Activated T-helper 1 cell treated with Interleukin-2 at 50 U/mL for 16 hours (primary cell): ENCODE results near the gene ARFRP1.
"Not testable (repeated sequence)": the region's sequence is repeated elsewhere in the genome, so short reads cannot be mapped to it uniquely, and the experiment has no call there.

ENCODE experiments used
- DNase-seq: peaks from one replicate; pipeline ENCODE4 v3.0.0-alpha.2; 2020; ENCODE audit warnings: low read depth

The ARFRP1 gene

DNA sequence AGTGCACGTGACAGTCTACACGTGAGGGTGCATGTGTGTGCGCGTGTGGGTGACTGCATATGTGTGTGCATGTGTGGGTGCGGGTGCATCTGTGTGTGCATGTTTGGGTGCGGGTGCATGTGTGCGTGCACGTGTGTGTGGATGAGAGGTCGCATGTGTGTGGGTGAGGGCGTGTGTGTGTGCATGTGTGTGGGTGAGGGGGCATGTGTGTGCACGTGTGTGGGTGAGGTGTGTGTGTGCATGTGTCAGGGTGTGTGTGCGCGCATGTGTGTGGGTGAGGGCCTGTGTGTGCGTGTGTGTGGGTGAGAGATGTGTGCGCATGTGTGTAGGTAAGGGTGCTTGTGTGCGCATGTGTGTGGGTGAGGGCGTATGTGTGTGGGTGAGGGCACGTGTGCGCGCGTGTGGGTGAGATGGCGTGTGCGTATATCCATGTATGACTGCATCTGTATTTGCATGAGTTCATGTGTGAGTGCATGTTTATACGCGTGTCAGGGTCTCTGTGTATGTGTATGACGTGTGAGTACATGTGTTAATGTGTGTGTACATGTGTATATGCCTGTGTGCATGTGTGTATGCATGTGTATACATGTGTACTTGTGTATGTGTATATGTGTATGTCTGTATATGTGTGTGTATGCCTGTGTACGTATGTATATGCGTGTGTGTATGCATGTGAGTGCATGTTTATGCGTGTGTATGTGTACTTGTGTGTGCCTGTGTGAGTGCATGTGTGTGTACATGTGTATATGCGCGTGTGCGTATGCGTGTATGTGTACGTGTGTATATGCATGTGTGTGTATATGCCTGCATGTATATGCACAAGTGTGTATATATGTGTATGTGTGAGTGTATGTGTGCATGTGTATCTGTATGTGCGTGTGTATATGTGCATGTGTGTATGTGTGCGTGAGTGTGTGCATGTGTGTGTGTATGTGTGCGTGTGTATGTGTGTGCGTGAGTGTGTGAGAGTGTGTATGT is 24.6 kb upstream of the ARFRP1 start:
- DNase-seq, result no peak

DNA sequence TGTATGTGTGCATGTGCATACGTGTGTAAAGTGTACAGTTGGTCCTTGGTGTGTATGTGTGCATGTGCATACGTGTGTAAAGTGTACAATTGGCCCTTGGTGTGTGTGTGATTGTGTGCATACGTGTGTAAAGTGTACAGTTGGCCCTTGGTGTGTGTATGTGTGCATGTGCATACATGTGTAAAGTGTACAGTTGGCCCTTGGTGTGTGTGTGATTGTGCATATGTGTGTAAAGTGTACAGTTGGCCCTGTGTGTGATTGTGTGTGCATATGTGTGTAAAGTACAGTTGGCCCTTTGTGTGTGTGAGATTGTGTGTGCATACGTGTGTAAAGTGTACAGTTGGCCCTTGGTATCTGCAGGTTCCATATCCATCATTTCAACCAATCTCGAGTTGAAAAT is 23.6 kb upstream of the ARFRP1 start:
- no peak for DNase-seq

DNA sequence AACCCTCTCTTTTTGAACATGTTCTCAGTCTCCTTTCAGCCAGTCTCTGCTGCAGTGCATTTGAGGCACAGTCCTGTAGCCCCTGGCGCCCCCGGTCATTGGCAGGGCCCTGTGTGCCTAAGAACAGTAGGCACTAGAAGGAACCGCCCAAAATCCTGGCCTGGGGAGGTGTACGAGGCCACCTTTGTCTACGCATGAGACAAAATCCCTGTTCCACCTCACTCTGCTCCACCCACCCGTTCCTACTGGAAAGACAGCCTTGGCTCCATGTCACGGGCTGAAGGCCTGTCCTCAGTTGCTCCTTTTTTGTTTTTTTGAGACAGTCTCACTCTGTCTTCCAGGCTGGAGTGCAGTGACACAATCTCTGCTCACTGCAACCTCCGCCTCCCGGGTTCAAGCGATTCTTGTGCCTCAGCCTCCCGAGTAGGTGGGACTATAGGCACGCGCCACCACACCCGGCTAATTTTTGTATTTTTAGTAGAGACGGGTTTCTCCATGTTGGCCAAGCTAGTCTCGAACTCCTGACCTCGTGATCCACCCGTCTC is 22.5 kb upstream of the ARFRP1 start:
- not testable (repeated sequence) for DNase-seq

DNA sequence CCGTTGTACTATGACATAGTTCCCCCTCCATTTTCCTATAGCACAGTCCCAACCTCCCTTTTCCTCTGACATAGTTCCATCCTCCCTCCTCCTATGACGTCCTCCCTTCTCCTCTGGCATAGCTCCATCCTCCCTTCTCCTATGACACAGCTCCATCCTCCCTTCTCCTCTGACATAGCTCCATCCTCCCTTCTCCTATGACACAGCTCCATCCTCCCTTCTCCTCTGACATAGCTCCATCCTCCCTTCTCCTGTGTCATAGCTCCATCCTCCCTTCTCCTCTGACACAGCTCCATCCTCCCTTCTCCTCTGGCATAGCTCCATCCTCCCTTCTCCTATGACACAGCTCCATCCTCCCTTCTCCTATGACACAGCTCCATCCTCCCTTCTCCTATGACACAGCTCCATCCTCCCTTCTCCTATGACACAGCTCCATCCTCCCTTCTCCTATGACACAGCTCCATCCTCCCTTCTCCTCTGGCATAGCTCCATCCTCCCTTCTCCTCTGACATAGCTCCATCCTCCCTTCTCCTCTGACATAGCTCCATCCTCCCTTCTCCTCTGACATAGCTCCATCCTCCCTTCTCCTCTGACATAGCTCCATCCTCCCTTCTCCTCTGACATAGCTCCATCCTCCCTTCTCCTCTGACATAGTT is 15.3 kb upstream of the ARFRP1 start:
- not testable (repeated sequence) for DNase-seq

DNA sequence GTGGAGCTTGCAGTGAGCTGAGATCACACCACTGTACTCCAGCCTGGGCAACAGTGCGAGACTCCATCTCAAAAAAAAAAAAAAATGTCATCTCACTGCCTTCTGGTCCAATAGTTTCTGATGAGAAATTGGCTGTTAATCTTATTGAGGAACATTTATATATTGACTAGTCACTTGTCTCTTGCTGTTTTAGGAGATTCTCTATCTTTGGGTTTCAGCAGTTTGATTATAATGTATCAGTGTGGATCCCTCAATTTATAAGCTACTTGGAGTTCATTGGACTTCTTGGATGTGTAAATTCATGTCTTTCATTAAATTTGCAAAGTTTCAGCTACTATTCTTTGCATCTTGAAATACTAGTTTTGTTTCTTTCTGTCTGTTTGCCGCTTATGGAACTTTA is 11.2 kb upstream of the ARFRP1 start:
- no peak for DNase-seq

DNA sequence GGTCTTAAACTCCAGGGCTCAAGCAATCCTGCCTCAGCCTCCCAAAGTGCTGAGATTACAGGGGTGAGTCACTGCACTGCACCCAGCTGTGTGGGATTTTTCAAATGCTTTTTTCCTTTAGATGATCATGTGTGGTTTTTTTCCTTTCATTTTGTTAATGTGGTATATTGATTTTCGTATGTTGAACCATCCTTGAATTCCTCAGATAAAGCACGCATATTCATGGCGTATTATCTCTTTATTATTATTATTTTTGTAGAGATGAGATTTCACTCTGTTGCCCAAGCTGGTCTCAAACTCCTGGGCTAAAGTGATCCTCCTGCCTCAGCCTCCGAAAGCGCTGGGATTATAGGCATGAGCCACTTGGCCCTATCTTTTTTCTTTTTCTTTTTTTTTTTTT is 7.1 kb upstream of the ARFRP1 start:
- no peak for DNase-seq

DNA sequence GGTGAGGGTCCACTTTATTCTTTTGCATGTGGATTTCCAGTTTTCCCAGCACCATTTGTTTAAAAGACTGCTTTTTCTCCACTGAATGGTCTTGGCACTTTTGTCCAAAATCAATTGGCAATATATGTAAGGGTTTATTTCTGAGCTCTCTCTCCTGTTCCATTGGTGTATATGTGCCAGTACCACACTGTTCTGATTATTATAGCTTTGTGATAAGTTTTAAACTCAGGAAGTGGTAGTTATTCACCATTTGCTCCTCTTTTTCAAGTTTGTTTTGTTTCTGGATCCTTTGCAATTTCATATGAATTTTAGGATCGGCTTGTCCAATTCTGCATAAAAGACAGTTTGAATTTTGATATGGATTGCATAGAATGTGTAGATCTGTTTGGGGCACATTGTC is 4.4 kb upstream of the ARFRP1 start:
- DNase-seq, result no peak

DNA sequence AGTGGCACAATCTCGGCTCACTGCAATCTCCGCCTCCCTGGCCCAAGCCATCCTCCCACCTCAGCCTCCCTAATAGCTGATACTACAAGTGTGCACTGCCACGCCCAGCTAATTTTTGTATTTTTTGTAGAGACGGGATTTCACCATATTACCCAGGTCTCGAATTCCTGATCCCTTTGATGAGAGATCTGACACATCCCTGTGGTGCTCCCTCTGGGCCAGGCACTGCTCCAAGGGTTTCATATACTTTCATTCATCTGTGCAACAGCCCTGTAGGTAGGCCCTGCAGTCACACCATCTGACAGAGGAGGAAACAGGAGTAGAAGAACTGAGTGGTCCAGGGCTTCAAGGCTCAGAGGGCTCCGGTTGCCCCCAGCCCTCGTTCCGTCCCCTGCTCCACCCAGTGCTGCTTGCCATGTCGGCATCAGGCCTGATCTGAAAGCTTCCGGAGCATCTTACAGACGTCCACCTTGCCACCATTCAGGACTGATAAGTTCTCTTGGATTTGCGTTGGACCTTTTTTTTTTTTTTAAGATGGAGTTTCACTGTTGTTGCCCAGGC is 3.4 kb upstream of the ARFRP1 start:
- no peak for DNase-seq

DNA sequence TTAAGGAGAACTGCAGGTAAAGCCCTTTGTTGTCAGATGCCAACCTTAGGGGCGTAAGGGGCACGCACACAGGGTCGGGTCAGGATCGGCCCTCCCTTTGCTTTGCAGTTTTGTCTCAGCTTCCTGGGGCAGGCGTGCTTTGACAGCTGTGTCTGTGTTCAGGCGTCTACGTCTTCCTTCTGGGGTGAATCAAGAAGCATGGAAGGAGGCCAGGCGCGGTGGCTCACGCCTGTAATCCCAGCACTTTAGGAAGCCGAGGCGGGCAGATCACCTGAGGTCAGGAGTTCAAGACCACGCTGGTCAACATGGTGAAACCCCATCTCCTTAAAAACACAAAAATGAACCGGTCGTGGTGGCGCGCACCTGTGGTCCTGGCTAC is 1.4 kb upstream of the ARFRP1 start:
- DNase-seq, result no peak

DNA sequence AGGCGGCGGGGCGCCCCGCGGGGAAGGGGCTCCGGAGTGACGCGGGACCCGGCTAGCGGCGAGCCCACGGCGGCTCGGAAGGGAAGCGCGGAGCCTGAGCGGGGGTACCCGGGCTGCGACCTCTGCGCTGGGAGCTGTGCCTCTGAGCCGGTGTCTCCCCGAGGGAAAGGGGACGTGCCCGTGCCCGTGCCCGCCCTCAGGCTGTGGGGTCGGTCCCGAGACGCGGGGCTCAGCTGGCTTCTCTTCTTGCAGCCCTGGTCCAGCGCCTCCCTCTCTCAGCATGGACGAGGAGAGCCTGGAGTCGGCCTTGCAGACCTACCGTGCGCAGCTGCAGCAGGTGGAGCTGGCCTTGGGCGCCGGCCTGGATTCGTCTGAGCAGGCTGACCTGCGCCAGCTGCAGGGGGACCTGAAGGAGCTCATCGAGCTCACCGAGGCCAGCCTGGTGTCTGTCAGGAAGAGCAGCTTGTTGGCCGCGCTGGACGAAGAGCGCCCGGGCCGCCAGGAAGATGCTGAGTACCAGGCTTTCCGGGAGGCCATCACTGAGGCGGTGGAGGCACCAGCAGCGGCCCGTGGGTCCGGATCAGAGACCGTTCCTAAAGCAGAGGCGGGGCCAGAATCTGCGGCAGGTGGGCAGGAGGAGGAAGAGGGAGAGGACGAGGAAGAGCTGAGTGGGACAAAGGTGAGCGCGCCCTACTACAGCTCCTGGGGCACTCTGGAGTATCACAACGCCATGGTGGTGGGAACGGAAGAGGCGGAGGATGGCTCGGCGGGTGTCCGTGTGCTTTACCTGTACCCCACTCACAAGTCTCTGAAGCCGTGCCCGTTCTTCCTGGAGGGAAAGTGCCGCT is 749 bp upstream of the ARFRP1 start:
- DNase-seq, result no peak

DNA sequence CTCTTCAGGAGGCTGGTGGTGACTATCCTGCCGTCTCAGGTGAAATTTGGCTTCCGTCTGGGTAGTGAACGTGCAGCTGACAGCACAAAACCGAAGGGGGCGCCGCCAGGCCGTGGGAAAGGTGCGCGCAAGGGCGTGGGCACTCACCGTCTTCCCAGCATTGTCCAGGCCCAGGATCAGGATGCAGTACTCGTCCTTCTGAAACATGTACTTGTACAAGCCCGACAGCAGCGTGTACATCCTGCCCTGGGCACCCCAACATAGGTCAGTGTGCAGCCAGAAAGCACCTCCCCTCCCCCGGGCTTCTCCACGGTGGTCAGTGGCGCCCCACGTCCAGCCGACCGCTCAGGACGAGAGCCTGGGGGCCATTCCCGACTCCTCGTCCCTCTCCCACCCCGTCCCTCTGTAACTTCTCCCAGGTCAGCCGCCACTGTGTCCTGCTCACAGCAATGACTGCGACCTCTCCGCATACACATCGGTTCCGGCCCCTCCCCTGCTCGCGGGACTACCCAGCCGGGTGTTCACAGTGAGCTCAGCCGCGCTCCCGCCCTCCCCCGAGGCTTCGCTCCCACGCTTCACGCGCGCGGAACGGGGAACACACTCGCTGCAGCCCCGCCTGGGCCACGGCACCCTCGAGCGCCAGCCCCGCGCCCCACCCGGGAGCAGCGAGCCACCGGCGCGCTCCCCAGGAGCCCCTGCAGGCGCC is 771 bp downstream of the ARFRP1 start:
- peak; percentile 47 for DNase-seq

DNA sequence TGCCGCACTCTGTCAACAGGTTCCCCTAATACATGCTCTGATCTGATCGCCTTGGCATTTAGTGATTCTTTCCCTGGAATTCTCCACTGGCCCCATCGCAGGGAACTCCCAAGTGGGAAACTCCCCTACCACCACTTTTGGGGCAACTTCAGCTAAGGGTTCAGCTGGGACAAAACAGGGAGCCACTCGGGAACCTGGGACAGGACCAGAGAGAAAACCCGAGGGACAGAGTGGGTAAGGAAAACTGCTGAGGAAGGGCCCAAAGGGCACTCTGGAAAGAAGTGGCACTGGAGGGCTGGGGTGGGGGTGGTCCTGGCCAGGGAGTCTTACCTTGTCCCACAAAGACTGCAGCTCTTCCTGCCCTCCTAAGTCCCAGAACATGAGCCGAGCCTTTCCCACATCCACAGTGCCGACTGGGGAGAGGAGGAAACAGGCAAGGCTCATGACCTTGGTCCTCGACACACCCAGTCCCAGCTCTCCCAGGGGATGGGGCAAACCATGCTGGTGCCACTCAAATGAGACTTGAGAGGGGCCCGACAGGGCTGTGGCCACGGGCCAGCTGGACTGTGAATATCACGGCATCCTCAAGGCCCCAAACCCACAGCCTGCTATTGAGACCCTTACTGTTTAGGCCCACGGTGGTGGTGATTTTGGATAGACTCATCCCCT is 1.6 kb downstream of the ARFRP1 start:
- no peak for DNase-seq

DNA sequence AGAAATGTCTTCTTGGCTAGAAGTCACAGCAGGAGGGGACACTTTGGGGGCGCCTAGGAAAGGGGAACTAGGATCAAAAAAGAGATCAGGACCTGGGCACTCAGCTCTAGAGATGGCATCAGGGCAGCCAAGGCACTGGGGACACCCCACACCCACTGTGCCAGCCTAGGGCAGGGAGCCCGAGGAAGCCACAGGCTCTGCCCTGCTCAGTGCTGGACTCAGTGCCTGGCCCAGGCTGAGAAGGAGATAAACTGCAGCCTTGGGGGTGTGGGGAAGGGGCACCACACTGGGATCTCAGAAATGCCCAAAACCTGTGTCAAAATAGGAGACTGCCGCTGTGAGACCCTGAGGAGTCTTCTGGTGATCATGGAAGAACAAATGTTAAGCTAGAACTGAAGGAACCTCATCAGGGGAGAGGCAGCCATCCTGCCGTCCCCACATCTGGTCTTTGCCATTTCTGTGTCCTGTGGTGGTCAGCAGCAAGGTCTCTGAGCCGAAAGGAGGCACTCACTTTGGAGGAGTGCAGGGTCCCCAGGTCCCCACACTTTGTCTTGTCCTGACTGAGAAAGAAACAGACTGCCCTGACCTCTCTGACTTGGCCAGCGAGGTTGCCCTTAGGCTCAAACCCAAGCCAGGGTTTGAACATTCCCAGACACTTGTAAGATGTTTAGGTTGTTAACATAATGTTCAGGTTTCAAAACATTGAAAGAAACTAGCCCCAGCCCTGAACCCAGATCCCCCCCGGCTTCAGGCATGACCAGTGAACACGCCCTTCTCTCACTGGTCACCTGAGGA is 2.3 kb downstream of the ARFRP1 start:
- no peak for DNase-seq

DNA sequence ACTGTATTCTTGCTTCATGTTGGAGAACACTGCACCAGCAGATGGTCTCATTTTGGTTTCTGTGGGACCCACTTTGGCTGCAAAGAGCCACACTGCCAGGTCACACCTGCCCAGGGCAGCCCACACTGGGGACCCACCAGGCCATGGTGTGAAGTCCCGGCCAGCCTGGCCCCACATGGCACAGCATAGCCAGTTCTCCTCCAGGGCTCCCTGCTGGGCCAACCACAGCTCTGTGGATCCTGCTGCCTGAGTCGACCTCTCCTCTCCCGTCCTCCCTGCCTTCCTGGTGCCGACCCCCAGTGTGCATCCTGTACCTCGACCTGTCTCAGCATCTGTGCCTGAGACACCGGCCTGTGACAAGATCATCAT is 3.0 kb downstream of the ARFRP1 start:
- DNase-seq, result no peak

DNA sequence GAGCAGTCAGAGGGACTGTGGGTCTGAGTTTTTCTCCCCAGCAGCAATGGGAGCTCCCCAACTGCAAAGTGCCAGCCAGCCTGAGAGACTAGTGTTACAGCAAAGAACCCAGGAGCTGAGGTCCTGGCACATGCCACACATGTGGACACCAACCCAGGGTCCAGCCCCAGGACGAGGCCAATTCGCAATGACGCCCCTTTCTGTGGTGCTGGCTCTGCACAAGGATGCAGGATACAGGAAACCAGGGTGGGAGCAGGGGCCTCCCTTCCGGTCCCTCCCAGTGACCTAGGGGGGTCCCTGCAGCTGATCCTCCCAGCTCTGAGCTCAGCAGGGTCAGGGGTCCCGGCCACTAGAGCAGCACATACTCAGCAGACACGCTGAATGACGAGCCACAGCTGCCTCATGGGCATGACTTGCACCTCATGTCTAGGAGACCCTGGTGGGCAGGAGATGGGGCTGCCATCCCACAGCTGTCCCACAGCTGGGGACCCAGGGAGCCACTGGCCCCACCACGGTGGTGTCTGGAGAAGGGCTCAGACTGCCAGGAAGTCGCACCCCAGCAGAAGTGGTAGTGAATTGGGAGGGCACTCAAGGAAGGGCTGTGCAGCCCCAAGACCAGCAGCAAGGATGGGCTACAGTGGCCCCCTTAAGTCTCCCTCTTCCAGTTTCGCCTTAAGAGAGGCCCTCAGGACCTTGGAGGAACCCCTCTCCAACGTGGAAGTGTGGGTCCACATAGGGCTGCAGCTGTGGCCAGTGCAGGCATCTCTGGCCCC is 3.6 kb downstream of the ARFRP1 start:
- DNase-seq, result no peak

DNA sequence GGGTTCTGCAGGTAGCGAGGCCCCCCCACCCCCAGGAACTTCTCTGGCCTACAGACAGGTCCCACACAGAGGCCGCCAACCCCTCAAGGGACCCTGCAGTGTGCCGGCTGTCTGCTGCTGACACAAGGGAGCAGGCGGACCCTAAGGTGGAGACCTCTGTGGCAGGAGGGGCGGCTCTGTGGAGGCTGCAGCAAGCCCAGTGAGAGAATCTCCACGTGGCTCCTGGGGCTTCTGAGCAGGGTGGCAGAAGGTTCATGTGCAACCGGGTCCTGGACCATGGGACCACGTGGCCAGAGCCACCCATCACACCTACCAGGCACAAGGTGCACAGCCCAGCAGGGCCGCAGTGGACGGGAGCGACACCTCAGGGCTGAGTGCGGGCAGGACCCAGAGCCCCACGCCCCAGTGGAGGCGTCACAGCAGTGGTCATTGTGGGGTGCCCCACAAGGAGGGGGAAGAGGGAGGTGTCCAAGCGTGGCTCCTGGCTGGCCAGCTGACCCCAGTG is 4.3 kb downstream of the ARFRP1 start:
- DNase-seq, result no peak

DNA sequence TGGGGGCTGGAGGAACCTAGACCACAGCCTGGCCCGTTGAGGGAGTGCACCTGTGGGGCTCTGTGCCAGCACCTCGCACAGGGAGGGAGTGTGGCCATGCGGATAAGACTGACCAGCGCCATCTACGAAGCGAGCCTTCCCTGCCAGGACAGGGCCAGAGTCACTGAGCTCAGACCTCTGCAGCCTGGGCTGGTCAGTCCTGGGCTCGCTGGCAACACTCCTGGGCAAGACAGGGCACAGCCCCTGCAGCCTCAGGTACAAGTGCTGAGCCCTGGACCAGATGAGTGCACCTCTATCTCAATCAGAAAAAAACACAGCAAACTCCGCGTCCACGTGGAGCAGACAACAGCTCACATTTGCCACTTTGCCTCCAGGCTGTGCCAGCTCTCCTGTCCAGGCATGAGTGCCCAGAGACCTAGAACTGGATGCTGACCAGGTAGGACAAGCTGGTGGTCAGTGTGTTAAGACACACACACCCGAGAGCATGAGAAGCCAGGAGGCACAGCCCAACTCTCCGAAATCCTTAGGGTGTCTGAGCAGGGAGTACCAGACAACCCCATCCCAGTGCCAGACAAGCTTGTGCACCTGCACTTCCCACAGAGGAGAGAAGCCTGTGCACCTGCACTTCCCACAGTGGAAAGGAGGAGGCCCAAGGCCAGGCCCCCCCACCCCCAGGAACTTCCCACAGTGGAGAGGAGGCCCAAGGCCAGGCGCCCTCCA is 4.9 kb downstream of the ARFRP1 start:
- no peak for DNase-seq

DNA sequence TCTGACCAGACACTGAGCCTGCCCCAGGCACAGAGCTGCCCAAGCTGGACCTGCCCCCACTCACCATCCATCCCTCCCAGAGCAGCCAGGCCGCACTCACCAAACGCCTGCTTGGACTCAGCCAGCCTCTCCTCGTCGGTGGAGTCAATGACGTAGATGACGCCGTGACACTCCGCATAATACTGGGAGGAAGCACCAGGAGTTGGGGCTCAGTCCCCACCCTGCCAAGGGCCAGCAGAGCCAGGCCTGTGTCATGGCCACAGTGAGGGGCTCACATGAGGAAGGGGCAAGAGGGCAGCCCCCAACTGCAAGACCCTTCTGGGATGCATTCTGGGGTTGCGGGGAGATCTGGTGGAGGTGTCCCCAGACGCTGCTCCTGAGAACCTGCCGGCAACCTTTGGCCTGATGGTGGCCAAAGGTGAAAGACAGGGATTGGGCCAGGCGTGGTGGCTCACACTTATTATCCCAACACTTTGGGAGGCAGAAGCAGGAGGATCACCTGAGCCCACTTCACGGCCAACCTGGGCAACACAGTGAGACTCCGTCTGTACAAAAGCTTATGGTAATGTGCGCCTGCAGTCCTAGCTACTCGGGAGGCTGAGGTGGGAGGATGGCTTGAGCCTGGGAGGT is 5.6 kb downstream of the ARFRP1 start:
- DNase-seq, result no peak
